GM23338 (cell line): ENCODE data around the gene RPS8.

Experiments used
- CREB1 ChIP-seq: fragments of 250-450 bp; sonication (Bioruptor Pico); IDR thresholded peaks from 2 replicates; pipeline ENCODE4 v1.5.0; 2020; ENCODE audit warnings: low read depth, mild to moderate bottlenecking, moderate library complexity
- CTCF ChIP-seq, 2 experiments: fragments of 200-600 bp in 1 of 2; sonication (generic) in 1 of 2; conservative IDR thresholded peaks; 2 replicates each; pipeline versions ENCODE4 v1.5.1 to v1.6.1; 2016 to 2017; ENCODE audit warnings: antibody characterized with exemption in 2 of 2, low read depth in 2 of 2, mild to moderate bottlenecking in 2 of 2, moderate library complexity in 1 of 2
- ETS1 ChIP-seq: IDR thresholded peaks from 2 replicates; pipeline ENCODE4 v1.6.1; 2016; ENCODE audit warnings: antibody characterized with exemption
- EZH2 ChIP-seq: fragments of 200-600 bp; sonication (generic); IDR thresholded peaks from one replicate; pipeline ENCODE4 v1.8.0; 2017; ENCODE audit warnings: antibody characterized with exemption, mild to moderate bottlenecking, low read depth; ENCODE audit not compliant: unreplicated experiment
- EZH2phosphoT487 ChIP-seq: fragments of 200-600 bp; sonication (generic); IDR thresholded peaks from one replicate; pipeline ENCODE4 v1.8.1; 2018; ENCODE audit warnings: antibody characterized with exemption; ENCODE audit not compliant: unreplicated experiment
- JUNB ChIP-seq: IDR thresholded peaks from one replicate; pipeline ENCODE4 v1.6.1; 2016; ENCODE audit warnings: antibody characterized with exemption; ENCODE audit not compliant: unreplicated experiment
- POLR2AphosphoS5 ChIP-seq: IDR thresholded peaks from 2 replicates; pipeline ENCODE4 v1.6.1; 2016; ENCODE audit warnings: antibody characterized with exemption, low read depth
- REST ChIP-seq: IDR thresholded peaks from one replicate; pipeline ENCODE4 v1.6.1; 2018; ENCODE audit warnings: antibody characterized with exemption; ENCODE audit not compliant: unreplicated experiment

GRCh38 chr1:44811234-44811633, 35.9 kb downstream of the RPS8 start:
- no peak for TF ChIP-seq CTCF (conservative IDR thresholded peaks at IDR 0.05; ENCODE audit: low read depth in 2 of 2)
- no peak for TF ChIP-seq POLR2AphosphoS5
- no peak for TF ChIP-seq EZH2
- no peak for TF ChIP-seq EZH2phosphoT487
- TF ChIP-seq REST = no peak
- no peak for TF ChIP-seq CREB1 (CRISPR knock-in tag)
- TF ChIP-seq ETS1 = no peak
- TF ChIP-seq JUNB = no peak
